ENCODE measurements around the gene PSMD5. TPM values are rescaled to one million over a fixed set of nuclear protein-coding genes. Genes with fewer than 3 reads are reported as not detected.

The PSMD5 gene
- total RNA-seq, 1 donor from 2014 or later: 56.1 TPM

GRCh38 chr9:120865176-120865575 lies 22.5 kb upstream of the PSMD5 start:
- H3K4me1 Mint-ChIP-seq: peaks cover 8% of the 10 kb centered on the region
- no peak for TF ChIP-seq CTCF (IDR thresholded peaks at IDR 0.05; ENCODE audit: unreplicated experiment)
- H3K4me3 Mint-ChIP-seq: no peak overlapping the region
- no peak overlapping the region for H3K27ac Mint-ChIP-seq
- no peaks in the 10 kb centered on the region for H3K9me3 Mint-ChIP-seq
- DNase-seq (ENCODE audit: low spot score in 2 of 2, unreplicated experiment in 2 of 2): no peak
- peaks cover 13% of the 10 kb centered on the region for H3K36me3 Mint-ChIP-seq
- no peaks in the 10 kb centered on the region for H3K27me3 Mint-ChIP-seq (ENCODE audit: low read depth)

GRCh38 chr9:120864719-120865118 lies 22.0 kb upstream of the PSMD5 start:
- no peaks in the 10 kb centered on the region for H3K27me3 Mint-ChIP-seq (ENCODE audit: low read depth)
- H3K27ac Mint-ChIP-seq: no peak overlapping the region
- no peak overlapping the region for H3K4me3 Mint-ChIP-seq
- TF ChIP-seq CTCF (IDR thresholded peaks at IDR 0.05; ENCODE audit: unreplicated experiment): no peak
- peaks cover 13% of the 10 kb centered on the region for H3K36me3 Mint-ChIP-seq
- peaks cover 8% of the 10 kb centered on the region for H3K4me1 Mint-ChIP-seq
- DNase-seq (ENCODE audit: low spot score in 2 of 2, unreplicated experiment in 2 of 2): no peak
- H3K9me3 Mint-ChIP-seq: no peaks in the 10 kb centered on the region

GRCh38 chr9:120863833-120864232 lies 21.1 kb upstream of the PSMD5 start:
- H3K27ac Mint-ChIP-seq: no peak overlapping the region
- H3K4me1 Mint-ChIP-seq: peaks cover 4% of the 10 kb centered on the region
- no peaks in the 10 kb centered on the region for H3K27me3 Mint-ChIP-seq (ENCODE audit: low read depth)
- no peak for DNase-seq (ENCODE audit: low spot score in 2 of 2, unreplicated experiment in 2 of 2)
- no peak overlapping the region for H3K4me3 Mint-ChIP-seq
- no peaks in the 10 kb centered on the region for H3K9me3 Mint-ChIP-seq
- TF ChIP-seq CTCF (IDR thresholded peaks at IDR 0.05; ENCODE audit: unreplicated experiment): no peak
- H3K36me3 Mint-ChIP-seq: peaks cover 14% of the 10 kb centered on the region

- no peaks in the 10 kb centered on the region for H3K27me3 Mint-ChIP-seq (ENCODE audit: low read depth)
Measured at GRCh38 chr9:120862452-120862851, 19.7 kb upstream of the PSMD5 start.

GRCh38 chr9:120861935-120862334 lies 19.2 kb upstream of the PSMD5 start:
- Mint-ChIP-seq H3K9me3 (no peaks in the 10 kb centered on the region), H3K36me3 (peaks cover 16% of the 10 kb centered on the region), H3K4me1 (no peaks in the 10 kb centered on the region), H3K27ac (no peak overlapping the region), H3K4me3 (no peak overlapping the region), H3K27me3 (ENCODE audit: low read depth) (no peaks in the 10 kb centered on the region)
- TF ChIP-seq CTCF (IDR thresholded peaks at IDR 0.05; ENCODE audit: unreplicated experiment): no peak
- DNase-seq (ENCODE audit: low spot score in 2 of 2, unreplicated experiment in 2 of 2): no peak

More at GRCh38 chr9:120862452-120862851, 19.7 kb upstream of the PSMD5 start:
- Mint-ChIP-seq H3K4me1 (no peaks in the 10 kb centered on the region), H3K36me3 (peaks cover 16% of the 10 kb centered on the region), H3K27ac (no peak overlapping the region), H3K4me3 (no peak overlapping the region), H3K9me3 (no peaks in the 10 kb centered on the region)
- no peak for TF ChIP-seq CTCF (IDR thresholded peaks at IDR 0.05; ENCODE audit: unreplicated experiment)
- DNase-seq (ENCODE audit: low spot score in 2 of 2, unreplicated experiment in 2 of 2): no peak

- no peak overlapping the region for H3K27ac Mint-ChIP-seq
- TF ChIP-seq CTCF (IDR thresholded peaks at IDR 0.05; ENCODE audit: unreplicated experiment): no peak
- peaks cover 16% of the 10 kb centered on the region for H3K36me3 Mint-ChIP-seq
- H3K4me3 Mint-ChIP-seq: no peak overlapping the region
- no peak for DNase-seq (ENCODE audit: low spot score in 2 of 2, unreplicated experiment in 2 of 2)
- H3K27me3 Mint-ChIP-seq (ENCODE audit: low read depth): no peaks in the 10 kb centered on the region
- H3K4me1 Mint-ChIP-seq: peaks cover 18% of the 10 kb centered on the region
- no peaks in the 10 kb centered on the region for H3K9me3 Mint-ChIP-seq
Measured at GRCh38 chr9:120860083-120860482, 17.4 kb upstream of the PSMD5 start.

All from mesothelial cell of epicardium (in vitro differentiated cells).